Inflammatory macrophage treated with lipopolysaccharide for 4 hours (primary cell): ENCODE data around the gene UMODL1.

Experiments
- DNase-seq: peaks from one replicate; pipeline ENCODE4 v3.0.0-alpha.2; 2020

UMODL1 gene

GRCh38 chr21:42071146-42071737, at the start of gene UMODL1:
Gene UMODL1, plus strand, starts transcription at chr21:42071317. Its CDS starts 0 bp downstream, at chr21:42071317.
- no peak for DNase-seq

GRCh38 chr21:42021371-42022090, 49.6 kb upstream of the UMODL1 start:
- DNase-seq, result no peak

GRCh38 chr21:42022091-42022430, 49.1 kb upstream of the UMODL1 start:
- DNase-seq, result no peak

GRCh38 chr21:42022906-42023305, 48.2 kb upstream of the UMODL1 start:
- DNase-seq, result no peak

- no peak for DNase-seq
These were observed 45.6 kb upstream of the UMODL1 start for GRCh38 chr21:42025376-42026081.

GRCh38 chr21:42026082-42026435, 45.1 kb upstream of the UMODL1 start:
- DNase-seq, result no peak

GRCh38 chr21:42027085-42027821, 43.9 kb upstream of the UMODL1 start:
- DNase-seq, result no peak

- no peak for DNase-seq
These were observed 43.0 kb upstream of the UMODL1 start for GRCh38 chr21:42027822-42028765.

GRCh38 chr21:42028766-42029425, 42.2 kb upstream of the UMODL1 start:
- no peak for DNase-seq

GRCh38 chr21:42030311-42030710, 40.8 kb upstream of the UMODL1 start:
- peak; percentile 10 for DNase-seq

GRCh38 chr21:42031241-42031640, 39.9 kb upstream of the UMODL1 start:
- no peak for DNase-seq

GRCh38 chr21:42031816-42032215, 39.3 kb upstream of the UMODL1 start:
- DNase-seq, result no peak

GRCh38 chr21:42032266-42032665, 38.9 kb upstream of the UMODL1 start:
- no peak for DNase-seq

- DNase-seq, result no peak
These were observed 38.1 kb upstream of the UMODL1 start for GRCh38 chr21:42032968-42033367.

GRCh38 chr21:42036313-42036712, 34.8 kb upstream of the UMODL1 start:
- no peak for DNase-seq

- DNase-seq, result peak; percentile 13
These were observed 33.6 kb upstream of the UMODL1 start for GRCh38 chr21:42037516-42037915.

GRCh38 chr21:42037943-42038342, 33.2 kb upstream of the UMODL1 start:
- no peak for DNase-seq

GRCh38 chr21:42038393-42038792, 32.7 kb upstream of the UMODL1 start:
- DNase-seq, result no peak

GRCh38 chr21:42038826-42039425, 32.2 kb upstream of the UMODL1 start:
- DNase-seq, result no peak

GRCh38 chr21:42039470-42039901, 31.6 kb upstream of the UMODL1 start:
- peak; percentile 16 for DNase-seq

GRCh38 chr21:42039911-42040351, 31.2 kb upstream of the UMODL1 start:
- DNase-seq, result no peak
